GM23248 (cell line): Measurements from ENCODE around the gene PRRT3. TPM values are rescaled to one million over a fixed set of nuclear protein-coding genes. Genes with fewer than 3 reads are reported as not detected.
A peak's percentile ranks its signal among the peaks of the same experiment; 100 is the strongest.

Experiments
- DNase-seq: peaks from one replicate; pipeline ENCODE4 v3.0.0-alpha.2; 2015
- H2AFZ ChIP-seq: fragments of 200-600 bp; sonication (generic); 2 replicates; pipeline ENCODE4 v1.6.1; 2016; ENCODE audit warnings: antibody characterized with exemption
- H3F3A ChIP-seq: fragments of 200-600 bp; sonication (generic); 2 replicates; pipeline ENCODE4 v1.6.1; 2016; ENCODE audit warnings: mild to moderate bottlenecking, antibody characterized with exemption, mixed run types; ENCODE audit not compliant: insufficient read depth
- H3K27ac ChIP-seq: fragments of 200-600 bp; sonication (generic); 2 replicates; pipeline ENCODE4 v1.5.1; 2016; ENCODE audit warnings: mild to moderate bottlenecking
- H3K27me3 ChIP-seq: fragments of 200-600 bp; sonication (generic); replicated peaks from 2 replicates; pipeline ENCODE4 v1.6.1; 2016; ENCODE audit warnings: mild to moderate bottlenecking; ENCODE audit not compliant: insufficient read depth
- H3K36me3 ChIP-seq: fragments of 200-600 bp; sonication (generic); 2 replicates; pipeline ENCODE4 v1.6.1; 2016; ENCODE audit warnings: low read depth, mild to moderate bottlenecking
- H3K4me1 ChIP-seq: fragments of 200-600 bp; sonication (generic); 2 replicates; pipeline ENCODE4 v1.6.1; 2016; ENCODE audit warnings: mild to moderate bottlenecking; ENCODE audit not compliant: insufficient read depth
- H3K4me2 ChIP-seq: fragments of 200-600 bp; sonication (generic); one replicate; pipeline ENCODE4 v1.6.1; 2016; ENCODE audit warnings: mild to moderate bottlenecking; ENCODE audit not compliant: unreplicated experiment
- H3K4me3 ChIP-seq: fragments of 200-600 bp; sonication (generic); 2 replicates; pipeline ENCODE4 v1.5.1; 2016; ENCODE audit warnings: mild to moderate bottlenecking
- H3K79me2 ChIP-seq: fragments of 200-600 bp; sonication (generic); 2 replicates; pipeline ENCODE4 v1.6.1; 2016; ENCODE audit warnings: mild to moderate bottlenecking; ENCODE audit not compliant: insufficient read depth
- H3K9ac ChIP-seq: fragments of 200-600 bp; sonication (generic); 2 replicates; pipeline ENCODE4 v1.6.1; 2016; ENCODE audit warnings: mild to moderate bottlenecking
- H3K9me2 ChIP-seq: fragments of 200-600 bp; sonication (generic); 2 replicates; pipeline ENCODE4 v1.6.1; 2016; ENCODE audit warnings: mixed run types, mild to moderate bottlenecking, moderate library complexity; ENCODE audit not compliant: insufficient read depth
- H3K9me3 ChIP-seq: fragments of 200-600 bp; sonication (generic); one replicate; pipeline ENCODE4 v1.6.1; 2017; ENCODE audit warnings: low read depth
- H4K20me1 ChIP-seq: fragments of 200-600 bp; sonication (generic); 2 replicates; pipeline ENCODE4 v1.6.0; 2016; ENCODE audit not compliant: insufficient read depth
- EZH2 ChIP-seq: fragments of 200-600 bp; sonication (generic); IDR thresholded peaks from 2 replicates; pipeline ENCODE4 v1.6.1; 2018; ENCODE audit warnings: antibody characterized with exemption, mild to moderate bottlenecking; ENCODE audit not compliant: insufficient read depth, poor library complexity, severe bottlenecking
- EZH2phosphoT487 ChIP-seq: fragments of 200-600 bp; sonication (generic); IDR thresholded peaks from 2 replicates; pipeline ENCODE4 v1.6.1; 2018; ENCODE audit warnings: antibody characterized with exemption, moderate library complexity, mild to moderate bottlenecking, low read depth; ENCODE audit not compliant: insufficient read depth
- WGBS, 2 experiments: methylation state at CpG; one replicate each; pipeline ENCODE4 v1.1.6; 2015 to 2017; ENCODE audit warnings: low lambda C conversion rate in 2 of 2, low coverage in 1 of 2; ENCODE audit errors: missing lambda C conversion rate in 2 of 2; 5-methylcytosine and 5-hydroxymethylcytosine counted together
- in situ Hi-C: fragments of 300-500 bp; cut with MboI; formaldehyde crosslinking; loops from 2 replicates; pipeline ENCODE4 v1.15.0; 2020
- polyA plus RNA-seq: library from polyadenylated mRNA; unstranded; fragments of >200 nt; fragmentation: Nextera tagmentation; extraction: Ambion mirVana; gene quantifications from 2 replicates; pipeline ENCODE4 v1.2.1, GENCODE V29; 2016
- total RNA-seq: library from RNA; depleted of rRNA; stranded (reverse); fragments of >200 nt; shearing (Covaris generic); gene quantifications from 2 replicates; pipeline ENCODE4 v1.2.3, GENCODE V29; 2014

PRRT3 gene
- total and polyA plus RNA-seq, 2 experiments from 2014 or later, result 4.3 to 7.5 TPM

GRCh38 chr3:9946112-9947024, 5.8 kb downstream of the PRRT3 start:
- 1 to 3% methylated on average over 87 to 88 of the region's 90 CpGs for WGBS, 2 experiments
- no peaks in the 10 kb centered on the region for H4K20me1 ChIP-seq
- H3K4me1 ChIP-seq, result no peaks in the 10 kb centered on the region
- H3K9ac ChIP-seq, result peak overlapping the region; percentile 71
- no peaks in the 10 kb centered on the region for H3K36me3 ChIP-seq
- H3K9me3 ChIP-seq, result no peaks in the 10 kb centered on the region
- peak overlapping the region; percentile 34 for H3K27ac ChIP-seq
- peak overlapping the region; percentile 87 for H3K4me2 ChIP-seq
- no peak for TF ChIP-seq EZH2phosphoT487
- TF ChIP-seq EZH2, result no peak
- H3K79me2 ChIP-seq, result no peaks in the 10 kb centered on the region
- no peaks in the 10 kb centered on the region for H3K27me3 ChIP-seq
- H3K4me3 ChIP-seq, result peak overlapping the region; percentile 67
- peak; percentile 97 for DNase-seq
- in situ Hi-C loops, result no loop called here
- peak overlapping the region; percentile 73 for H2AFZ ChIP-seq
- H3K9me2 ChIP-seq, result no peaks in the 10 kb centered on the region
- H3F3A ChIP-seq, result no peaks in the 10 kb centered on the region; the same call in 1 of the 2 replicates

- Histone ChIP-seq H3K27me3 (no peaks in the 10 kb centered on the region), H2AFZ (no peak overlapping the region), H4K20me1 (no peaks in the 10 kb centered on the region), H3K36me3 (no peaks in the 10 kb centered on the region), H3K9ac (no peak overlapping the region), H3K4me3 (peak overlapping the region; percentile 67; the same call in 1 of the 2 replicates), H3F3A (no peaks in the 10 kb centered on the region; the same call in 1 of the 2 replicates), H3K27ac (no peak overlapping the region), H3K4me2 (peak overlapping the region; percentile 87), H3K9me3 (no peaks in the 10 kb centered on the region), H3K9me2 (no peaks in the 10 kb centered on the region), H3K4me1 (no peaks in the 10 kb centered on the region), H3K79me2 (no peaks in the 10 kb centered on the region)
- in situ Hi-C loops, result no loop called here
- no peak for TF ChIP-seq EZH2
- TF ChIP-seq EZH2phosphoT487, result no peak
- 48 to 59% methylated on average over 10 of the region's 10 CpGs for WGBS, 2 experiments
- peak; percentile 28 for DNase-seq
Measured at GRCh38 chr3:9945358-9945757, 6.8 kb downstream of the PRRT3 start.

- no peak overlapping the region for H3K4me3 ChIP-seq
- H3K27me3 ChIP-seq, result no peaks in the 10 kb centered on the region
- no peak for TF ChIP-seq EZH2
- no peak for TF ChIP-seq EZH2phosphoT487
- H3K4me2 ChIP-seq, result no peak overlapping the region
- H3K9me3 ChIP-seq, result no peaks in the 10 kb centered on the region
- DNase-seq, result no peak
- H4K20me1 ChIP-seq, result no peaks in the 10 kb centered on the region
- no peaks in the 10 kb centered on the region for H3K36me3 ChIP-seq
- H3K9ac ChIP-seq, result no peak overlapping the region
- in situ Hi-C loops, result no loop called here
- H3K9me2 ChIP-seq, result no peaks in the 10 kb centered on the region
- 92 to 93% methylated on average over 11 of the region's 11 CpGs for WGBS, 2 experiments
- no peaks in the 10 kb centered on the region for H3K79me2 ChIP-seq
- H3K27ac ChIP-seq, result no peak overlapping the region
- no peaks in the 10 kb centered on the region; the same call in 1 of the 2 replicates for H3F3A ChIP-seq
- H3K4me1 ChIP-seq, result no peaks in the 10 kb centered on the region
- no peak overlapping the region for H2AFZ ChIP-seq
Measured at GRCh38 chr3:9944271-9944670, 7.9 kb downstream of the PRRT3 start.

GRCh38 chr3:9942934-9943690, 9.1 kb downstream of the PRRT3 start:
- WGBS, 2 experiments, result 73 to 74% methylated on average over 11 of the region's 11 CpGs

More at GRCh38 chr3:9942934-9943690, 9.1 kb downstream of the PRRT3 start:
- Histone ChIP-seq H3K9ac (no peak overlapping the region), H3K27ac (no peak overlapping the region), H3K4me1 (no peaks in the 10 kb centered on the region), H3K79me2 (no peaks in the 10 kb centered on the region), H3K9me3 (no peaks in the 10 kb centered on the region), H3K27me3 (no peaks in the 10 kb centered on the region), H3F3A (no peaks in the 10 kb centered on the region; the same call in 1 of the 2 replicates), H3K36me3 (no peaks in the 10 kb centered on the region), H3K4me2 (no peak overlapping the region), H3K9me2 (no peaks in the 10 kb centered on the region), H3K4me3 (no peak overlapping the region), H2AFZ (no peak overlapping the region), H4K20me1 (no peaks in the 10 kb centered on the region)
- no peak for TF ChIP-seq EZH2
- no peak for TF ChIP-seq EZH2phosphoT487
- in situ Hi-C loops, result no loop called here
- no peak for DNase-seq
